Pancreas (tissue), 10 donors: ENCODE results near the gene RNF141. TPM values are rescaled to one million over a fixed set of nuclear protein-coding genes. Genes with fewer than 3 reads are reported as not detected.

ENCODE experiments used
- ATAC-seq, 4 donors: fragments of 200-7000 bp; cut with Tn5 transposase; one replicate each; pipeline versions ENCODE4 v1.8.0 to v1.9.1; 2020; ENCODE audit warnings: mild to moderate bottlenecking in 4 of 4, moderate library complexity in 4 of 4
- DNase-seq, 6 donors: peaks; one replicate each; pipeline ENCODE4 v3.0.0-alpha.2; 2020
- FAIRE-seq: peaks from 2 replicates; lab custom pipeline; 2012; peaks lifted over from hg19 to GRCh38; lab: Jason Lieb, UNC
- H3K27ac ChIP-seq, 4 donors: fragments of 200-600 bp; sonication (generic); 1 replicate in 3 of 4; 2 replicates in 1 of 4; pipeline versions ENCODE4 v1.5.0 to v1.8.0; 2020
- H3K27me3 ChIP-seq, 4 donors: fragments of 200-600 bp; one replicate each; pipeline ENCODE4 v1.8.0; 2021
- H3K36me3 ChIP-seq, 3 donors: fragments of 200-600 bp; sonication (generic) in 1 of 3; one replicate each; pipeline versions ENCODE4 v1.5.0 to v1.8.0; 2020 to 2021
- H3K4me1 ChIP-seq, 3 donors: fragments of 200-600 bp; one replicate each; pipeline ENCODE4 v1.8.0; 2021
- H3K4me3 ChIP-seq, 4 donors: fragments of 200-600 bp; sonication (generic) in 2 of 4; one replicate each; pipeline versions ENCODE4 v1.5.0 to v1.8.0; 2020 to 2021
- H3K9me3 ChIP-seq, 4 donors: fragments of 200-600 bp; one replicate each; pipeline ENCODE4 v1.8.0; 2021
- WGBS, 2 donors: extraction: QIAGEN DNeasy Blood & Tissue Kit; methylation state at CpG; one replicate each; pipeline ENCODE4 v1.1.7; 2013; 5-methylcytosine and 5-hydroxymethylcytosine counted together
- intact Hi-C, 3 donors: fragments of 100-400 bp; cut with DNase I; formaldehyde crosslinking; loops; one replicate each; pipeline versions ENCODE4 v1.11.1 to v1.14.2; 2022
- polyA plus RNA-seq, 2 donors: library from polyadenylated mRNA; stranded (reverse); fragments of 200-250 nt; gene quantifications; one replicate each; pipeline ENCODE4 v1.2.3, GENCODE V29; 2013
- total RNA-seq, 6 donors: library from RNA; stranded (reverse); fragmentation: NEBNext Ultra II Directional in 4 of 6; extraction: Animal tissue kit (Norgen Biotek cat#: 25700) in 4 of 6; gene quantifications; one replicate each; pipeline versions ENCODE4 v1.2.1 to v1.2.4, GENCODE V29; 2021 to 2023
- TF ChIP-seq, protein P1 (sequence below), 4 donors: fragments of 200-600 bp; sonication (generic) in 3 of 4; IDR thresholded peaks; one replicate each; pipeline versions ENCODE4 v1.5.0 to v1.8.0; 2021; ENCODE audit warnings: antibody characterized with exemption in 4 of 4
- donor health status: healthy with polysubstance abuse.
- donor health status: DM: no; HTN: no; CAD: no; lungs with moderate emphysema.
- donor health status: DM: no; HTN: no; CAD: no.
- donor health status: control.
- donor health status: control.
- donor health status: Bipolar disorder and iron deficiency.
- donor health status: DM: yes; HTN: yes; CAD: no.
- donor health status: DM: no; HTN: no; CAD: no.
- donor health status: DM: no; HTN: no; CAD: no.
- donor health status: DM: yes; HTN: yes; CAD: no.

Gene RNF141
- total and polyA plus RNA-seq, 8 donors: 4.4 to 21.5 (median 15.4) TPM

DNA sequence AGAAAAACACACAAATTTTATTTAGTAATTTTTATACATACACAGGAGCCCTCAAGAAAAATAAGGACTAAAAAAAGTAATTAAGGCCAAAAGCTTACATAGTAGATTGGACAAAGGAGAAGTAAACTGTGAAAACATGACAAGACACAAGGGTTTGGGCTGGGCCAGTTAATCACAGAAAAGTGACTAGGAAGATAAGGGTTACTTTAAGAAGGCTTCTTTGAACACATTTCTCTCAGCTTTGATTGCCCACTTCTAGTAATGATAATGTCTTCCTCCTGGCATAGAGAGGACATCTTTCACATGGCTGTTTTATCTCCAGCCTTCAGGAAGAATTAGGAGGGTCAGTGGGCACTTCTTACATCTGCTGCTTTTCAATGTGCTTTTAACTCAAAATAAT is 3.4 kb downstream of the RNF141 start:
- Histone ChIP-seq H3K9me3 (no peaks in the 10 kb centered on the region), H3K36me3 (no peaks in the 10 kb centered on the region), H3K4me1 (peaks cover 0 to 8% (median 8%) of the 10 kb centered on the region in 3 donors), H3K4me3 (no peak overlapping the region), H3K27me3 (no peaks in the 10 kb centered on the region), H3K27ac (no peak overlapping the region)
- TF ChIP-seq, protein P1, sequence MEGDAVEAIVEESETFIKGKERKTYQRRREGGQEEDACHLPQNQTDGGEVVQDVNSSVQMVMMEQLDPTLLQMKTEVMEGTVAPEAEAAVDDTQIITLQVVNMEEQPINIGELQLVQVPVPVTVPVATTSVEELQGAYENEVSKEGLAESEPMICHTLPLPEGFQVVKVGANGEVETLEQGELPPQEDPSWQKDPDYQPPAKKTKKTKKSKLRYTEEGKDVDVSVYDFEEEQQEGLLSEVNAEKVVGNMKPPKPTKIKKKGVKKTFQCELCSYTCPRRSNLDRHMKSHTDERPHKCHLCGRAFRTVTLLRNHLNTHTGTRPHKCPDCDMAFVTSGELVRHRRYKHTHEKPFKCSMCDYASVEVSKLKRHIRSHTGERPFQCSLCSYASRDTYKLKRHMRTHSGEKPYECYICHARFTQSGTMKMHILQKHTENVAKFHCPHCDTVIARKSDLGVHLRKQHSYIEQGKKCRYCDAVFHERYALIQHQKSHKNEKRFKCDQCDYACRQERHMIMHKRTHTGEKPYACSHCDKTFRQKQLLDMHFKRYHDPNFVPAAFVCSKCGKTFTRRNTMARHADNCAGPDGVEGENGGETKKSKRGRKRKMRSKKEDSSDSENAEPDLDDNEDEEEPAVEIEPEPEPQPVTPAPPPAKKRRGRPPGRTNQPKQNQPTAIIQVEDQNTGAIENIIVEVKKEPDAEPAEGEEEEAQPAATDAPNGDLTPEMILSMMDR (IDR thresholded peaks at IDR 0.05): no peak
- intact Hi-C loops: no loop called here
- FAIRE-seq (no peak), ATAC-seq (no peak), DNase-seq (no peak)

DNA sequence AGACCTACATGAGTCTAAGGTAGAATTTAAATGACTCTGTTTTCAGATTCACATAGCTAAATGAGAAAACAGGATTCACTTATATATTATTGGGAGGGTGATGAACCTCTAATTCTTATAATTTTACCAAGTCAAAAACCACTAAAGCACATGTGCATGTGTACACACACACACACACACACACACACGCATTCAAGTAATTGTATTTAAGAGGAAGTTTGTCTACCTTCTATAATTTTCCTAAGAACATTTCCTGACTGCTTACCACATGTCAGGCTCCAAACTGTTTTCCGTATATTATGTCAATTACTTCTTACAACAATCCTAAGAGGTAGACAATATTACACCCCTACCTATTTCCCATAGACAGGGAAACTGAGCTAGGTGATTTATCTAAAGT is 6.7 kb downstream of the RNF141 start:
- intact Hi-C loops: no loop called here

DNA sequence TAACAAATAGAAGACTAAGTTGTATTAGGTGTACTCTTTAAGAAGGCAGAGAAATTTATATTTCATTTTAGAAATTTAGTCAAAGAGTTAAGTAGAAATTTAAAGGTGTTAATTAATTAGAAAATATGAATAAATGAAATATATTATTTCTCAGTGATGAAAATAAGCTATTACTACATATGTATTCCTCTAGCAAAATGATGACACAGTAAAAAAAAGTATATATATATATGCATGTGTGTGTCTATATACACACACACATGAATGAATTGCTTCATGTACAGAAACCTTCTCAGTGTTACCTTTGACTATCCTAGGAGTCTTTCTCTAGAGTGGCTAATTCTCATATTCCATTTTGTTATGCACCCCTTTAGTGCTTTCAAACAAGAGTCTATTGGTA is 7.7 kb downstream of the RNF141 start:
- TF ChIP-seq, protein P1 (IDR thresholded peaks at IDR 0.05): no peak
- no peak overlapping the region for H3K4me3 ChIP-seq
- no peaks in the 10 kb centered on the region for H3K9me3 ChIP-seq
- intact Hi-C loops: no loop called here
- H3K4me1 ChIP-seq: peaks cover 0 to 5% (median 3%) of the 10 kb centered on the region in 3 donors
- DNase-seq: no peak
- ATAC-seq: no peak
- H3K27me3 ChIP-seq: no peaks in the 10 kb centered on the region
- peak; percentile 70 for FAIRE-seq
- H3K36me3 ChIP-seq: peaks cover 0 to 13% (median 0%) of the 10 kb centered on the region in 3 donors
- no peak overlapping the region for H3K27ac ChIP-seq

More for the DNA sequence above, 6.7 kb downstream of the RNF141 start:
- WGBS, 2 donors: 88 to 89% methylated on average over 2 of the region's 2 CpGs
- Histone ChIP-seq H3K27me3 (no peaks in the 10 kb centered on the region), H3K4me1 (peaks cover 0 to 3% (median 3%) of the 10 kb centered on the region in 3 donors), H3K9me3 (no peaks in the 10 kb centered on the region), H3K27ac (no peak overlapping the region), H3K4me3 (no peak overlapping the region), H3K36me3 (peaks cover 0 to 8% (median 0%) of the 10 kb centered on the region in 3 donors)
- TF ChIP-seq, protein P1 (IDR thresholded peaks at IDR 0.05): no peak
- FAIRE-seq: no peak
- no peak for DNase-seq
- no peak for ATAC-seq

DNA sequence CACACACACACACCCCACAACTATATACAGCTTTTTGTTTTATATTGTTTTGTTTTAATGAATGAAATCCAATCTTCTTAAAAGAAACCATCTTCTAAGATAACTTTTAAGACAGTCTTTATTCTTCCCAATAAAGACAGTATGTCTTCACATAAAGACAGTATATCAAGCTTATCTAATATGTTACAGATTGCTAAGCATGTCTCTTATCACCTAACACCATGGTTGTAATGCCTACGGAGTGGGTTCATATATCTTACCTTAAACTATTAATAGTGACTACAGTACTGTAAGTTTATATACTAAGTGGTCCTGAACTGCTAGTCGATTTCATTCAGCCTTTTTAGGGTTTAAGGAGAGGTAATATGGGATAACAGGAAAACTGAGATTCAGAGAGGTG is 8.5 kb downstream of the RNF141 start:
- Histone ChIP-seq H3K27me3 (no peaks in the 10 kb centered on the region), H3K36me3 (peaks cover 0 to 13% (median 0%) of the 10 kb centered on the region in 3 donors), H3K4me1 (peaks cover 0 to 12% (median 8%) of the 10 kb centered on the region in 3 donors), H3K9me3 (no peaks in the 10 kb centered on the region), H3K4me3 (no peak overlapping the region), H3K27ac (no peak overlapping the region)
- TF ChIP-seq, protein P1 (IDR thresholded peaks at IDR 0.05): no peak
- WGBS, 2 donors: 79 to 80% methylated on average over 2 of the region's 2 CpGs
- FAIRE-seq (no peak), DNase-seq (no peak), ATAC-seq (no peak)
- intact Hi-C loops: no loop called here

DNA sequence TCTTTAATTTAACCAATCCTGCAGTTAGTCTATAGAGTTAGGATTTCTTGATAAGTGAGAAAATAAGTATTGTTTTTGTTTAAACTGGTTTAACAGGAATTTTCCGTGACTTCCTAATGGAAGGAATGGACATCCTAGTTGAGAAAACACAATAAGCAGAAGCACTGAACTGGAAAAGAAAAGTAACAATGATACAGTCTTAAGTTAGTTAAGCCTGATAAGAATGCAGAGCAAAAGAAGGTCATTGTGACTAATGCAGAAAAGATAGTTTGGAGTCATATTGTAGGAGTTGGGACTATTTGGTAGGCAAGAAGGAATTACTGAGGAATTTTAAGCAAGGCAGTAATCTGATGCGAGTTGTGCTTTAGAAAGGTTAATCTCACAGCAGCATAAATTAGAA is 11.7 kb downstream of the RNF141 start:
- peaks cover 0 to 13% (median 0%) of the 10 kb centered on the region in 3 donors for H3K36me3 ChIP-seq
- no peaks in the 10 kb centered on the region for H3K27me3 ChIP-seq
- TF ChIP-seq, protein P1 (IDR thresholded peaks at IDR 0.05): no peak
- WGBS, 2 donors: 83 to 87% methylated on average over 2 of the region's 2 CpGs
- DNase-seq: no peak
- no peak overlapping the region for H3K27ac ChIP-seq
- no peak for ATAC-seq
- H3K4me3 ChIP-seq: no peak overlapping the region
- peaks cover 0 to 12% (median 8%) of the 10 kb centered on the region in 3 donors for H3K4me1 ChIP-seq
- FAIRE-seq: no peak
- H3K9me3 ChIP-seq: no peaks in the 10 kb centered on the region
- intact Hi-C loops: no loop called here
